GM18498 (cell line): ENCODE results near the gene GNG7.
"Not testable (repeated sequence)": the region's sequence is repeated elsewhere in the genome, so short reads cannot be mapped to it uniquely, and the experiment has no call there.

ENCODE experiments used
- ATAC-seq: cut with Tn5 transposase; IDR thresholded peaks from one replicate; pipeline ENCODE4 v1.9.1; 2021; ENCODE audit warnings: mild to moderate bottlenecking, moderate library complexity; ENCODE audit not compliant: unreplicated experiment

Gene GNG7

GRCh38 chr19:2493448-2493847, 209.0 kb downstream of the GNG7 start:
- not testable (repeated sequence) for ATAC-seq

DNA sequence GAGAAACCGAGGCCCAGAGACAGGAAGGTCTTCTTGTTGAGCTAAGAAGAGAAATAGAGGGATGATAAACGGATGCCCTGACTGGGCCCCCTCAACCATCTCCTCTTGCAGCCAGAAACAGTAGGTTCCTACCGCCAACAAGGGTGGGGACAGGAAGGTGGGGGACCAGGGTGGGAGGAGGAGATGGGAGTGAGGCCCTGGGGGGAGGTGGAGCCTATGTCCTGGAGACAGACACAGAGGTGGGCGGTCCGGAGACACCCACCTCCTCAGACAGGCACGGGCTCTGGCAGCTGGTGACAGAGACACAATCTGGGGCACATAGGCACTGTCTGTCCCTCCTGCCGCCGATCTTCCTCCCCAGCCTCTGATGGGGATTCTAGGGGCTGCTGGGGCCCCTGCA, 209.6 kb downstream of the GNG7 start:
- no peak for ATAC-seq

DNA sequence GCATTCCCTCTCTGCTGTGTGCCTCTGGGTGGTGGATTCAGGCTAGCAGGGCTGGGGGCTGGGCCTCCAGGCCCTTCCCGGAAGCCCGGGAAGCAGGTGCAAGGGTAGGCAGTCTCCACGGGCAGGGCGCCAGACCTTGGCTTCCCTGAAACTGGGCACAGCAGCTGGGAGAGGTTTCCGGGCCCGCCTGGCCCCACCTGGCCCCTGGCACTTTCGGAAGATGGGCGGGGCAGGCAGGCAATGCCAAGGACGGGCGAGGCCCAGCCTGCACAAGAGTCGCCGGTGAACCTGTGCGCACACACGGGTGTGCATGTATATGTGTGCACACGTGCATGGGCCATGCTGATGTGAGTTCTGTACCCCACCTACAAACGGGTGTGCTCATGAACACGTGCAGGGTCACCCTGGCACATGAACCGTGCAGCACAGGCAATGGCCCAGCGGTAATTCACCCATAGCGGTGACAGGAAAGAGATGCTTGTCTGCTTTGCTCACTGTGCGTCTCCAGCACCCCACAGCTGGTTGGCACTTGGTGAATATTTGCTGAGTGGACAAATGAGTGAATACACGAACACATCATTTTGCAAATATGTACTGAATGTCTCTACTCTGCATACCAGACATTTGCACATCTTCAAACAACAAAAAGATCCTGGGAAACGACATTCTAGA, 211.2 kb downstream of the GNG7 start:
- ATAC-seq, result no peak

GRCh38 chr19:2490659-2491058, 211.8 kb downstream of the GNG7 start:
- no peak for ATAC-seq

DNA sequence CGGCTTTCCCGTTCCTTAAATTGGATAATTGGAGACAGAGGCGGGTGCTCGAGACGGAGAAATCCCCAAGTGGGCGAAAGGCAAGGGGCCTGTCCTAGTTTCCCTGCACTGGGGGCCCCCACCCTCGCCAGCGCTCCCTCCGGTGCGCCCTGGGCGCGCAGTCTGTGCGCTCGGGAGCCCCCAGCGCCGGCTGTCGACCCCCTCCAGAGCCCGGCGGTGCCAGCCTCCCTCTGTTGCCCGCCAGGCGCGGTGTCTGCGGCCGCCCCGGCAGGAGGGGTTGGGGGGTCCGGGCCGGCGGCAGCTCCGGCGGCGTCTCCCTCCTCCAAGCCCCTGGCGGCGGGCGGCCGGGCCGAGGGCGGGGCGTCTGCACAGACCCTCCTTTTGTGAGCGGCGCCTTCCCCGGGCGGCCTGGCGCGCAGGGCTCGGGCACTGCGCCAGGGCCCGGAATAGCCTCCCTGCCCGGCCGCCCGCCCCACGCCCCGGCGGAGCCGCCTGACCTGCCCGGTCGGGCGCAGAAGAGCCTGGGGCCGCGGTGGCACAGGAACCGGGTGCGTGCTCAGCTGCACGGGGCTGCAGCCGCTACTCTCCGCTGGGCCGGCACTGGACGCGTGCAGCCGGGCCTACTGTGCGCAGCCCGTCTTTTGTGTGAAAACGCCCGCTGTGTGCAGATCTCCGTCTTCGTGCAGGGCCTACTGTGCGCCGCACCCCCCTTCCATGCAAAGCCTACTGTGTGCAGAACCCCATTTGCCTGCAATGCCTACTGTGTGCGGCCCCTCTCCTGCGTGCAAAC, 213.4 kb downstream of the GNG7 start:
- no peak for ATAC-seq

- no peak for ATAC-seq
These were observed 214.0 kb downstream of the GNG7 start for GRCh38 chr19:2488405-2488941.

DNA sequence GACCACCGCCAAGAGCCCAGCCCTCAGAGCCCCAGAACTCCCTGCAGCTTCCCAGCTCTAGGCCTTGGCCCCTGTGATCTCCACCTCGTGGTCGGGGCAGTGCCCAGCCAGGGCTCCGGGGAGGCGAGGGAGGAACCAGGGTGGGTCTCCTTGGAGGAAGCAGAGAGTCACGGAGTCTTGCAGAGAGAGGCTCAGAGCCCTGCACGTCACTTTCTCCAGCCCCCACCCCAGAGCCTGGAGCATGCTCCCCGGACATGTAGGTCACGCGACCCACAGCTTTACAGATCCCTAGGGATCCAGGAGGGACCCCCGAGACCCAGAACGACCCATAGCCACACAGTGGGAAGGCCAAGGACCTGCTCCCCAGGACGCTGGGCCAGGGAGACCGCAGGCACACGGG, 214.7 kb downstream of the GNG7 start:
- no peak for ATAC-seq

DNA sequence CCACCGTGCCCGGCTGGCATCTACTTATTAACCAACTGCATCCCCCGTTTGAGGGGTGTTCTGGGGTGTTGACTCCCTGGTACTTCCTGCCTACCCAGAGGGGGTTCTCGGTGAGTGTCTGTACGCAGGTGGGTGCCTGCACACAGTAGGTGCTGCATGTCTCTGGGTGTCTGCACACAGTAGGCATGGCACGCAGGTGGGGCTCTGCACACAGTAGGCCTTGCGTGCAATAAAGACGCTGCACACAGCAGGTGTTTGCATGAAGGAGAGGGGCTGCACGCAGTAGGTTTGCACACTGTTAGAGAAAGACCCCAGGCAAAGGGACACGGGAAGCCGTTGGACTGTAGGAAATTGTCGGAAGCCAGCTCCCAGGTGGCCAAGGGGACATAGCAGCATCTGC, 215.4 kb downstream of the GNG7 start:
- no peak for ATAC-seq

GRCh38 chr19:2485428-2485827, 217.1 kb downstream of the GNG7 start:
- ATAC-seq, result no peak

DNA sequence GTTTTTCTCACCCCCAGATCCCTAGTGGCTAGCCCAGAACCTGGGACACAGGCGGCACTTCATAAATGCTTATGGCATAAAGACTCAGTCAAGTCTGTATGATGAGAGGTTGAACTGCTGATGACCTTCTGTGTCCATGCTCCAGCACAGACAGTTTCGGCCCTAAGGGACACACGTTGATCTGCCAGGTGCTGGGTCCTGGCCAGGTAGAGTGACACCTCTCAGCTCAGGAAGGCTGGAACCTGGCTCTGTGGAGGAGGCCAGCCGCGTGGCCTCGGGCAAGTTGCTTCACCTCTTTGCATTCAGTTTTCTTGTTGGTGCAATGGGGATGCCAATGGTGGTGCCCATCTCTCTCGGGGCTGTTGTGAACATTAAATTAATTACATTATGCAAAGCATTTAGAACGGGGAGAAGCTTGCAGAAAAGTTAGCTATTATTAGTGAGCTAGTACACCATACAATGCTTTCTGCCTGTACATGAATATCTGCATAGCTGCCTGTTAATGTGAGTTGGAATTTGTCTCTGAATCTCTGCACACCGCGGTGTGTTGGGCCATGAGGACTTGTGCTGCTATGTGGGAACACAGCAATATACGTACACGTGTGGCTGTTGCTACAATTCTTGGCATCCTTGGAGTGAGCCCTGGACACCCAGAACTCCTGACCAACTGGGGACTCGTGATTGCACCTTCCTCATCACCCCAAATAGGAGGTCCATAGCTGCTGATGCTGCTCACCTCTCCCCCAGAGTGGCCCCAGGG, 218.1 kb downstream of the GNG7 start:
- ATAC-seq, result no peak

- ATAC-seq, result no peak
These were observed 218.9 kb downstream of the GNG7 start for GRCh38 chr19:2483484-2484151.

DNA sequence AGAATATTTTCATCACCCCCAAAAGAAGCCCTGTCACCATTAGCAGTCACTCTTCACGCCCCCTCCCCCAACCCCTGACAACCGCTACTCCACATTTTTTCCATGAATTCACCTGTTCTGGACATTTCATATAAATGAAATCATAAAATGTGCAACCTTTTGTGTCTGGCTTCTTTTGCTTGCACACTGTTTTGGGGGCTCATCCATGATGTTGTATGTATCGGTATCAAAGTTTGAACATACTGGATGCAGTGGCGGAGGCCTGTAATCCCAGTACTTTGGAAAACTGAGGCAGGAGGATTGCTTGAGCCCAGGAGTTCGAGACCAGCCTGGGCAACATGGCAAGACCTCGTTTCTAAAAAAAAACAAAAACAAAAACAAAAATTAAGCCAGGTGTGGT, 219.4 kb downstream of the GNG7 start:
- ATAC-seq, result no peak

- ATAC-seq, result no peak
These were observed 220.0 kb downstream of the GNG7 start for GRCh38 chr19:2482354-2483038.

- no peak for ATAC-seq
These were observed 221.0 kb downstream of the GNG7 start for GRCh38 chr19:2481466-2481865.

DNA sequence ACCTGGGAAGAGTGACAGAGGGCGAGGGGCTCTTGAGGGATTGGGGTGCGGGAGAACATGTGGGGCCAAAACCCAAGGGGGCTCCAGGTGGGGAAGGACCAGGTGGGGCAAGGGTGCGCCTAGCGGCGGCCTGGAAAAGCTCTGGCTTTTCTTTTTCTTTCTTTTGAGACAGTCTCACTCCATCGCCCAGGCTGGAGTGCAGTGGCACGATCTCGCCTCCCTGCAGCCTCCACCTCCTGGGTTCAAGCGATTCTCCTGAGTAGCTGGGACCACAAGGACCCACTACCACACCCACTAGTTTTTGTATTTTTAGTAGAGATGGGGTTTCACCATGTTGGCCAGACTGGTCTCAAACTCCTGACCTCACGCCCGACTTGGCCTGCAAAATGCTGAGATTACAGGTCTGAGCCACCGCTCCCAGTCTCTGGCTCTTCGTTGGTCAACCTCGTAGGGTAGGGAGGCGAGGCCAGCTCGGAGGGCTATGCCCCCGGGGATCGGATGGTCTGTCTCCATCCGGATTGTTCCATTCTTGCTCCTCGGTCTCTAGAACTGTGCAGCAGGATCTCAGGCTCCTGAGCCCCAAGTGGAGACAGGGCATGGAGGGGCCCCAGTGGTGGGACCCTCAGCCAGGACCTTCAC, 222.8 kb downstream of the GNG7 start:
- no peak for ATAC-seq

DNA sequence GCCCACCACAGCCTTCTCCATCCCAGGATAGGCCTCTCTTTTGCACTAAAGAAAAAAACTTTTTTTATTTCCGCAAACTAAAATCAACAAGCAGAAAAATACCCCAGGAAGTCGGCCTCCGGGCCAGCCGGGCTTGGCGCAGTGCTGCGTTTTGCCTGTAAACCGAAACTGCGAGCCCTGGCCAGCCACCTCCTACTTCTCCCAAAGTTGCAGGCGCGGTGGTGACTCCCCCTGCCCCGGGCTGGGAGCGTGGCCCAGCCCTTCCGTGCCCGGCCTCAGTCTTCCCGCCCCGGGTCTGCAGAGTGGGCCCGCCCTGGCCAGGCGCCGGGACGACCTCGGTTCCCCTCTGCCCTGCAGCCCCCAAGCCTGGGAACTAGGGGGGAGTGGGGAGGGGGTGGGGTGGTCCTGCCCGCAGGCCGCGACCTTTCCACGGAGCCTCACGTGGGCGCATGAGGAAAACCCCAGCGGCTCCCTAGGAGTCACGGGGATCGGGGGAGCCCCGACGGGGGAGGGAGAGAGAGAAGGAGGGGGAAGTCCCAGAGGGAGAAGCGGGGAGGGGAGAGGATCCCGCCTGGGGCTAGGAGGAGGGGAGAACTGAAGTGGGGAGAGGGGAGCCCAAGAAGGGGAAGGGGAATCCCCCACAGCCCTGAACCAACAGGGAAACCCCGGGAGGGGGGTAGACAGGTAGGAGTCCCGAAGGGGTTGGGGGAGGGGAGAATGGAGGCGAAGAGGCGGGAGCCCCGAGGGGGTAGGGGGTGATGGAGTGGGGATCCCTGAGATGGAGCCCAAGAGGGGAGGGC, 223.5 kb downstream of the GNG7 start:
- no peak for ATAC-seq

GRCh38 chr19:2478278-2478755, 224.2 kb downstream of the GNG7 start:
- ATAC-seq, result no peak

GRCh38 chr19:2477732-2478191, 224.7 kb downstream of the GNG7 start:
- no peak for ATAC-seq
